Kidney (tissue), 14 donors: ENCODE results near the gene VWA8. TPM values are rescaled to one million over a fixed set of nuclear protein-coding genes. Genes with fewer than 3 reads are reported as not detected.

Source experiments
- DNase-seq, 5 donors: peaks; one replicate each; pipeline ENCODE4 v3.0.0-alpha.2; 2013 to 2020
- FAIRE-seq: peaks from 2 replicates; lab custom pipeline; 2012; peaks lifted over from hg19 to GRCh38; lab: Jason Lieb, UNC
- H3K27ac ChIP-seq, 2 donors: one replicate each; pipeline ENCODE4 v1.7.0; 2013; ENCODE audit warnings: low read depth in 2 of 2, low read length in 2 of 2, inconsistent platforms in 1 of 2
- H3K27me3 ChIP-seq: one replicate; pipeline ENCODE4 v1.7.1; 2013; ENCODE audit warnings: low read length, inconsistent platforms; ENCODE audit not compliant: control insufficient read depth, insufficient read depth
- H3K36me3 ChIP-seq, 3 donors: one replicate each; pipeline versions ENCODE4 v1.7.0 to v1.7.1; 2013; ENCODE audit warnings: low read length in 3 of 3, control low read depth in 1 of 3, inconsistent platforms in 1 of 3; ENCODE audit not compliant: insufficient read depth in 3 of 3, control insufficient read depth in 2 of 3
- H3K4me1 ChIP-seq, 3 donors: one replicate each; pipeline versions ENCODE4 v1.7.0 to v1.7.1; 2013; ENCODE audit warnings: low read length in 3 of 3, inconsistent platforms in 1 of 3, low read depth in 1 of 3; ENCODE audit not compliant: control insufficient read depth in 2 of 3, insufficient read depth in 2 of 3
- H3K4me3 ChIP-seq, 3 donors: one replicate each; pipeline versions ENCODE4 v1.7.0 to v1.8.1; 2013; ENCODE audit warnings: low read length in 3 of 3, control low read depth in 1 of 3, inconsistent platforms in 1 of 3
- H3K9ac ChIP-seq, 3 donors: one replicate each; pipeline versions ENCODE4 v1.7.0 to v1.7.1; 2013; ENCODE audit warnings: low read length in 3 of 3, control low read depth in 1 of 3, inconsistent platforms in 1 of 3
- H3K9me3 ChIP-seq, 3 donors: one replicate each; pipeline versions ENCODE4 v1.7.0 to v1.7.1; 2013; ENCODE audit warnings: low read length in 3 of 3, control low read depth in 1 of 3, inconsistent platforms in 1 of 3; ENCODE audit not compliant: control insufficient read depth in 2 of 3, insufficient read depth in 1 of 3
- intact Hi-C: fragments of 100-400 bp; cut with DNase I; formaldehyde crosslinking; loops from one replicate; pipeline ENCODE4 v1.11.1; 2022
- microRNA-seq: library from miRNA; unstranded; fragments of <30 nt; microRNA quantifications from one replicate; pipeline ENCODE4 v1.2.0, GENCODE V29; 2020
- polyA plus RNA-seq: library from polyadenylated mRNA; stranded (reverse); fragments of 350-450 nt; fragmentation: Illumina TruSeq; extraction: RNeasy Lipid Tissue Mini Kit (QIAGEN cat#74804); gene quantifications from one replicate; pipeline ENCODE4 v1.2.3, GENCODE V29; 2014; ENCODE audit warnings: low read depth, low replicate concordance; ENCODE audit not compliant: insufficient read depth
- total RNA-seq: library from RNA; stranded (reverse); fragmentation: NEBNext Ultra II Directional; extraction: Animal tissue kit (Norgen Biotek cat#: 25700); gene quantifications from one replicate; pipeline ENCODE4 v1.2.1, GENCODE V29; 2021
- TF ChIP-seq, protein P1 (sequence below): IDR thresholded peaks from 3 replicates; pipeline ENCODE4 v1.5.1; 2012; ENCODE audit warnings: mild to moderate bottlenecking, moderate library complexity, borderline replicate concordance; ENCODE audit not compliant: insufficient read depth; ENCODE audit errors: extremely low read depth
- donor health status: control.
- donor health status: control.
- donor health status: control.
- donor health status: control.
- donor health status: control.
- donor health status: DM: yes; HTN: yes; CAD: no.
- donor health status: Normal renal cell carcinoma (clear cell type).

Gene VWA8
- total and polyA plus RNA-seq, 2 donors from 2014 or later, result 6.4 to 21.3 TPM

- no peaks in the 10 kb centered on the region for H3K27me3 ChIP-seq
- H3K27ac ChIP-seq, result no peak overlapping the region
- H3K4me3 ChIP-seq, result no peak overlapping the region
- FAIRE-seq, result no peak
- TF ChIP-seq, protein P1, sequence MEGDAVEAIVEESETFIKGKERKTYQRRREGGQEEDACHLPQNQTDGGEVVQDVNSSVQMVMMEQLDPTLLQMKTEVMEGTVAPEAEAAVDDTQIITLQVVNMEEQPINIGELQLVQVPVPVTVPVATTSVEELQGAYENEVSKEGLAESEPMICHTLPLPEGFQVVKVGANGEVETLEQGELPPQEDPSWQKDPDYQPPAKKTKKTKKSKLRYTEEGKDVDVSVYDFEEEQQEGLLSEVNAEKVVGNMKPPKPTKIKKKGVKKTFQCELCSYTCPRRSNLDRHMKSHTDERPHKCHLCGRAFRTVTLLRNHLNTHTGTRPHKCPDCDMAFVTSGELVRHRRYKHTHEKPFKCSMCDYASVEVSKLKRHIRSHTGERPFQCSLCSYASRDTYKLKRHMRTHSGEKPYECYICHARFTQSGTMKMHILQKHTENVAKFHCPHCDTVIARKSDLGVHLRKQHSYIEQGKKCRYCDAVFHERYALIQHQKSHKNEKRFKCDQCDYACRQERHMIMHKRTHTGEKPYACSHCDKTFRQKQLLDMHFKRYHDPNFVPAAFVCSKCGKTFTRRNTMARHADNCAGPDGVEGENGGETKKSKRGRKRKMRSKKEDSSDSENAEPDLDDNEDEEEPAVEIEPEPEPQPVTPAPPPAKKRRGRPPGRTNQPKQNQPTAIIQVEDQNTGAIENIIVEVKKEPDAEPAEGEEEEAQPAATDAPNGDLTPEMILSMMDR, result no peak
- H3K36me3 ChIP-seq, result no peaks in the 10 kb centered on the region
- DNase-seq, result no peak
- H3K4me1 ChIP-seq, result no peaks in the 10 kb centered on the region
- H3K9ac ChIP-seq, result no peak overlapping the region
- intact Hi-C loops, result no loop called here
- H3K9me3 ChIP-seq, result no peaks in the 10 kb centered on the region
Measured at GRCh38 chr13:41528021-41528420, 432.9 kb downstream of the VWA8 start.

GRCh38 chr13:41520660-41521630 lies 440.0 kb downstream of the VWA8 start:
- intact Hi-C loops, result no loop called here
- Histone ChIP-seq H3K4me1 (no peaks in the 10 kb centered on the region), H3K27me3 (no peaks in the 10 kb centered on the region), H3K27ac (no peak overlapping the region), H3K4me3 (no peak overlapping the region), H3K36me3 (no peaks in the 10 kb centered on the region), H3K9me3 (no peaks in the 10 kb centered on the region), H3K9ac (no peak overlapping the region)
- TF ChIP-seq, protein P1, result no peak
- no peak for DNase-seq
- no peak for FAIRE-seq

DNA sequence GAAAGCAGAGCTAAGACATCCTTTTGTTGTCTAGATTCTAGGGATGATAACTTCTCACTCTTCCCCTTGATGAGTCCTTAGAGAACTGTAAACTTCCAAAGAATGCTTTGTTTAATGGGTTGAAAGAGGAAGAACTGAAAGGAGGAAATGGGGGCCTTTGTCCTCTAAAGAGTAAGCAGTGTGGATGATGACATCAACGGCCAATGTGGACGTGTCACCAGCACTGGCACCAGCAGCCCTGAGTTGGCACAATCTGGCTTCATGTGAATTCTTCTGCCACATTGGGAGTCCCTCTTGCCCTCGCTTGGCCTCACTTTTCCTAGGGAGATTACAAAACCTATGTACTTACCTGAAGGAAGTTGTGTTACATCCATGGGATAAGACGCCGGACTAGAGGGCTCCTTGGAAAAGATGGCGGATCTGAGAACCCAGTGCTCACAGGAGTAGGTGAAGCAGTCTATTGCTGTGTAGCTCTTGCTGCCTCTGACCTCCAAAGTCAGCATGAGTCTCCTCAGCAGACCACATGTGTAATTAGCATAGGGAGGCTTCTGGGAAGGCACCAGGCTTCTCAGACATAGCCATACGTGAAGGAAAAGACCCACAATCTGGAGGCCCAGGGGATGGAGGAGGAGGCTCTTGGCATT lies 440.8 kb downstream of the VWA8 start:
- no peak overlapping the region for H3K9ac ChIP-seq
- TF ChIP-seq, protein P1, result no peak
- DNase-seq, result no peak
- FAIRE-seq, result no peak
- intact Hi-C loops, result no loop called here
- no peaks in the 10 kb centered on the region for H3K4me1 ChIP-seq
- H3K27ac ChIP-seq, result no peak overlapping the region
- H3K9me3 ChIP-seq, result no peaks in the 10 kb centered on the region
- no peaks in the 10 kb centered on the region for H3K27me3 ChIP-seq
- no peaks in the 10 kb centered on the region for H3K36me3 ChIP-seq
- no peak overlapping the region for H3K4me3 ChIP-seq

Small RNAs within 50 kb of the gene (microRNA-seq; reads per million reads assigned to microRNA genes)
- not detected for gene MIR5006

Other genes with a start within 250 kb of the VWA8 start
- 28.8 TPM for gene DGKH, start 87.5 kb upstream of the VWA8 start, total RNA-seq
- 1.7 TPM for gene DGKH, start 87.5 kb upstream of the VWA8 start, polyA plus RNA-seq